VCaP (cell line): Measurements from ENCODE around the gene MYO1F.
"Not testable (repeated sequence)": the region's sequence is repeated elsewhere in the genome, so short reads cannot be mapped to it uniquely, and the experiment has no call there.

Experiments used
- H3K27ac ChIP-seq: fragments of 450-650 bp; 2 replicates; pipeline ENCODE4 v1.5.1; 2017
- TF ChIP-seq, protein P1 (sequence below): fragments of 450-650 bp; conservative IDR thresholded peaks from 2 replicates; pipeline ENCODE4 v1.5.1; 2017; ENCODE audit warnings: mild to moderate bottlenecking, moderate library complexity

Gene MYO1F

GRCh38 chr19:8573316-8573715 lies 3.9 kb downstream of the MYO1F start:
- TF ChIP-seq, protein P1, sequence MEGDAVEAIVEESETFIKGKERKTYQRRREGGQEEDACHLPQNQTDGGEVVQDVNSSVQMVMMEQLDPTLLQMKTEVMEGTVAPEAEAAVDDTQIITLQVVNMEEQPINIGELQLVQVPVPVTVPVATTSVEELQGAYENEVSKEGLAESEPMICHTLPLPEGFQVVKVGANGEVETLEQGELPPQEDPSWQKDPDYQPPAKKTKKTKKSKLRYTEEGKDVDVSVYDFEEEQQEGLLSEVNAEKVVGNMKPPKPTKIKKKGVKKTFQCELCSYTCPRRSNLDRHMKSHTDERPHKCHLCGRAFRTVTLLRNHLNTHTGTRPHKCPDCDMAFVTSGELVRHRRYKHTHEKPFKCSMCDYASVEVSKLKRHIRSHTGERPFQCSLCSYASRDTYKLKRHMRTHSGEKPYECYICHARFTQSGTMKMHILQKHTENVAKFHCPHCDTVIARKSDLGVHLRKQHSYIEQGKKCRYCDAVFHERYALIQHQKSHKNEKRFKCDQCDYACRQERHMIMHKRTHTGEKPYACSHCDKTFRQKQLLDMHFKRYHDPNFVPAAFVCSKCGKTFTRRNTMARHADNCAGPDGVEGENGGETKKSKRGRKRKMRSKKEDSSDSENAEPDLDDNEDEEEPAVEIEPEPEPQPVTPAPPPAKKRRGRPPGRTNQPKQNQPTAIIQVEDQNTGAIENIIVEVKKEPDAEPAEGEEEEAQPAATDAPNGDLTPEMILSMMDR, result no peak
- H3K27ac ChIP-seq, result no peak overlapping the region

DNA sequence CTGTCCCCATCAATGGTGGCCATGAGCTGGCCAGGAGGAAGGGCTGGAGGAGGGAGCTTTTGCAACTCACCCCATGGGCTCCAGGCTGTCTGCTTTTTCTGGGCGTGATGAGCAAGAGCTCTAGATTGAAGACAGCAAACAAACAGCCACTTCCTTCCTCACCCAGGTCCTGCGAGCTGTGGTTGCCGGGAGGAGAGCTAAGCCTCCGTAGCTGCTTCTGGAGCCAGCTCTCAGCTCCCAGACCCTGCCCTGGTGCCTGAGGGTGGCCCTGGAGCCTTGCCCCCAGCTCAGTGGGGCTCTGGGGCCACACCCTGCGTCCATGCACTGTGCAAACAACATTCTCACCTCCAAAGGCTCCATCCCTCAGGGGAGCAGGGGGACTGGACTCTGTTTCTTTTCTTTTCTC lies 6.2 kb downstream of the MYO1F start:
- no peak overlapping the region for H3K27ac ChIP-seq
- TF ChIP-seq, protein P1, result no peak

- no peak overlapping the region for H3K27ac ChIP-seq
Observed at GRCh38 chr19:8569066-8569771, 8.0 kb downstream of the MYO1F start.

GRCh38 chr19:8567522-8568172 lies 9.6 kb downstream of the MYO1F start:
- no peak overlapping the region for H3K27ac ChIP-seq
- TF ChIP-seq, protein P1, result no peak

More at GRCh38 chr19:8569066-8569771, 8.0 kb downstream of the MYO1F start:
- TF ChIP-seq, protein P1, result no peak

DNA sequence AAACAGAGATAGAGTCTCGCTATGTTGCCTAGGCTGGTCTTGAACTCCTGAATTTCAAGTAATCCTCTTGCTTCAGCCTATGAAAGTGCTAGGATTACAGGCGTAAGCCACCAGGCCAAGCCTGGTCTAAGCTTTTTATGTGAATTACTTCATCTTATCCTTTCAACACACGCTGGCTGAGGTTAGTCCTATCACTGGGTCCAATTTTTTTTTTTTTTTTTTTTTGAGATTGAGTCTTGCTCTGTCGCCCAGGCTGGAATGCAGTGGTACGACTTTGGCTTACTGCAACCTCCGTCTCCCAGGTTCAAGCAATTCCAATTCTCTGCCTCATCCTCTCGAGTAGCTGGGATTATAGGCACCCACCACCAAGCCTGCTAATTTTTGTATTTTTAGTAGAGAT lies 10.4 kb downstream of the MYO1F start:
- no peak overlapping the region for H3K27ac ChIP-seq
- TF ChIP-seq, protein P1, result no peak

DNA sequence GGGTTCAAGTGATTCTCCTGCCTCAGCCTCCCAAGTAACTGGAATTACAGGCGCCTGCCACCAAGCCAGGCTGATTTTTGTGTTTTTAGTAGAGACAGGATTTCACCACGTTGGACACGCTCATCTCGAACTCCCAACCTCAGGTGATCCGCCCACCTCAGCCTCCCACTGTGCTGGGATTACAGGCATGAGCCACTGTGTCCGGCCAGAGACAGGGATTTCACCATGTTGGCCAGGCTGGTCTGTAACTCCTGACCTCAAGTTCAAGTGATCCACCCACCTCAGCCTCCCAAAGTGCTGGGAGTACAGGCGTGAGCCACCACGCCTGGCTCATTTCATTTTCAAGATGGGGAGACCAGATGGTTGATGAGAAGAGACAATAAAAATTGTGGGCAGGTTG lies 12.4 kb downstream of the MYO1F start:
- not testable (repeated sequence) for H3K27ac ChIP-seq

- no peak overlapping the region for H3K27ac ChIP-seq
Observed at GRCh38 chr19:8561075-8561764, 16.0 kb downstream of the MYO1F start.

More at GRCh38 chr19:8561075-8561764, 16.0 kb downstream of the MYO1F start:
- TF ChIP-seq, protein P1, result no peak
